IMR-90 (cell line): Measurements from ENCODE around the gene GRIK3. TPM values are rescaled to one million over a fixed set of nuclear protein-coding genes. Genes with fewer than 3 reads are reported as not detected.

ENCODE experiments used
- ATAC-seq: fragments of 200-7000 bp; cut with Tn5 transposase; 2 replicates; pipeline ENCODE4 v1.9.1; 2020; ENCODE audit warnings: low read depth, mild to moderate bottlenecking, moderate library complexity
- BruUV-seq: library from RNA; stranded (reverse); fragments of 400-500 nt; replicated peaks from 2 replicates; lab custom pipeline; 2021; lab: Mats Ljungman, UMichigan
- CTCF ChIA-PET: fragments of 300-600 bp; formaldehyde crosslinking; extraction: SDS; loops from one replicate; lab custom pipeline; 2021; ENCODE audit warnings: antibody characterized with exemption; lab: Yijun Ruan, JAX
- POLR2A ChIA-PET: fragments of 300-600 bp; sonication (Branson Sonifier 250); formaldehyde crosslinking; loops from one replicate; lab custom pipeline; 2022; ENCODE audit warnings: antibody characterized with exemption; ENCODE audit not compliant: unreplicated experiment; lab: Charles Lee
- DNase-seq: peaks from one replicate; pipeline ENCODE4 v3.0.0; 2013
- H2AFZ ChIP-seq: replicated peaks from 2 replicates; pipeline ENCODE3; 2013; ENCODE audit warnings: low read length, mild to moderate bottlenecking; ENCODE audit not compliant: poor library complexity
- H2AK5ac ChIP-seq: 2 replicates; pipeline ENCODE4 v1.6.1; 2013; ENCODE audit warnings: low read depth, low read length, inconsistent platforms
- H2AK9ac ChIP-seq: replicated peaks from 2 replicates; pipeline ENCODE3; 2013; ENCODE audit warnings: mild to moderate bottlenecking, low read depth, low read length, moderate library complexity; ENCODE audit not compliant: poor library complexity
- H2BK120ac ChIP-seq: 2 replicates; pipeline ENCODE4 v1.6.1; 2013; ENCODE audit warnings: low read depth, low read length, inconsistent platforms
- H2BK15ac ChIP-seq: 3 replicates; pipeline ENCODE4 v1.6.1; 2013; ENCODE audit warnings: low read depth, low read length, inconsistent platforms
- H2BK20ac ChIP-seq: 2 replicates; pipeline ENCODE4 v1.6.1; 2013; ENCODE audit warnings: low read depth, mild to moderate bottlenecking, inconsistent platforms, low read length, moderate library complexity
- H2BK5ac ChIP-seq: 2 replicates; pipeline ENCODE4 v1.6.1; 2013; ENCODE audit warnings: mild to moderate bottlenecking, low read depth, low read length, inconsistent platforms; ENCODE audit not compliant: poor library complexity, severe bottlenecking
- H3K14ac ChIP-seq: replicated peaks from 2 replicates; pipeline ENCODE4 v1.6.1; 2013; ENCODE audit warnings: low read depth, low read length, inconsistent platforms
- H3K18ac ChIP-seq: 2 replicates; pipeline ENCODE4 v1.6.1; 2013; ENCODE audit warnings: low read depth, low read length, control low read depth
- H3K23ac ChIP-seq: 2 replicates; pipeline ENCODE4 v1.6.1; 2013; ENCODE audit warnings: low read depth, low read length, inconsistent platforms
- H3K27ac ChIP-seq: 2 replicates; pipeline ENCODE4 v1.5.1; 2013; ENCODE audit warnings: mild to moderate bottlenecking, control low read depth, low read length; ENCODE audit not compliant: insufficient read depth
- H3K27me3 ChIP-seq: 2 replicates; pipeline ENCODE4 v1.6.1; 2013; ENCODE audit warnings: low read length; ENCODE audit not compliant: control insufficient read depth, insufficient read depth
- H3K36me3 ChIP-seq: 2 replicates; pipeline ENCODE4 v1.6.1; 2013; ENCODE audit warnings: low read length, mixed read lengths; ENCODE audit not compliant: control insufficient read depth, insufficient read depth
- H3K4ac ChIP-seq: 2 replicates; pipeline ENCODE4 v1.6.1; 2013; ENCODE audit warnings: low read depth, low read length, inconsistent platforms
- H3K4me1 ChIP-seq: 2 replicates; pipeline ENCODE4 v1.6.1; 2013; ENCODE audit warnings: low read length, mixed read lengths; ENCODE audit not compliant: control insufficient read depth, insufficient read depth
- H3K4me2 ChIP-seq: 2 replicates; pipeline ENCODE4 v1.6.1; 2013; ENCODE audit warnings: low read depth, mild to moderate bottlenecking, control low read depth, low read length, moderate library complexity
- H3K4me3 ChIP-seq: 2 replicates; pipeline ENCODE4 v1.5.1; 2013; ENCODE audit warnings: low read depth, mild to moderate bottlenecking, control low read depth, low read length, moderate library complexity; ENCODE audit not compliant: insufficient read depth
- H3K56ac ChIP-seq: 2 replicates; pipeline ENCODE4 v1.6.1; 2013; ENCODE audit warnings: low read length, inconsistent platforms; ENCODE audit not compliant: insufficient read depth; ENCODE audit errors: extremely low read depth
- H3K79me1 ChIP-seq, 2 experiments: 2 replicates each; pipeline ENCODE4 v1.6.1; 2013; ENCODE audit warnings: low read length in 2 of 2, inconsistent platforms in 1 of 2, low read depth in 1 of 2
- H3K9ac ChIP-seq: 2 replicates; pipeline ENCODE4 v1.6.1; 2013; ENCODE audit warnings: low read depth, low read length, control low read depth
- H3K9me1 ChIP-seq: 2 replicates; pipeline ENCODE4 v1.6.1; 2013; ENCODE audit warnings: low read length, inconsistent platforms; ENCODE audit not compliant: insufficient read depth
- H3K9me3 ChIP-seq: 2 replicates; pipeline ENCODE4 v1.6.1; 2013; ENCODE audit warnings: low read length; ENCODE audit not compliant: control insufficient read depth, insufficient read depth
- H4K20me1 ChIP-seq: 2 replicates; pipeline ENCODE4 v1.6.1; 2013; ENCODE audit warnings: low read length, inconsistent platforms; ENCODE audit not compliant: insufficient read depth
- H4K5ac ChIP-seq: 2 replicates; pipeline ENCODE4 v1.6.1; 2013; ENCODE audit warnings: mild to moderate bottlenecking, low read depth, low read length, control low read depth
- H4K8ac ChIP-seq, 2 experiments: 2 replicates each; pipeline ENCODE4 v1.6.1; 2013; ENCODE audit warnings: low read depth in 2 of 2, low read length in 2 of 2, control low read depth in 1 of 2, inconsistent platforms in 1 of 2
- H4K91ac ChIP-seq: 2 replicates; pipeline ENCODE4 v1.6.1; 2013; ENCODE audit warnings: low read depth, low read length, inconsistent platforms; ENCODE audit not compliant: insufficient read depth
- BHLHE40 ChIP-seq: fragments of 150-350 bp; IDR thresholded peaks from 2 replicates; pipeline ENCODE4 v1.6.1; 2016; ENCODE audit warnings: mild to moderate bottlenecking, low read depth, low read length
- CEBPB ChIP-seq: IDR thresholded peaks from 2 replicates; pipeline ENCODE4 v1.6.1; 2012; ENCODE audit warnings: low read depth, low read length, improper control_type of control experiment
- CHD1 ChIP-seq: IDR thresholded peaks from 2 replicates; pipeline ENCODE4 v1.6.1; 2012; ENCODE audit warnings: low read depth, low read length, improper control_type of control experiment
- FOS ChIP-seq: fragments of 150-350 bp; IDR thresholded peaks from 2 replicates; pipeline ENCODE4 v1.6.1; 2016; ENCODE audit warnings: low read depth, low read length
- MAFK ChIP-seq: IDR thresholded peaks from 2 replicates; pipeline ENCODE4 v1.6.1; 2012; ENCODE audit warnings: low read depth, low read length, improper control_type of control experiment
- MAZ ChIP-seq: IDR thresholded peaks from 2 replicates; pipeline ENCODE4 v1.6.1; 2012; ENCODE audit warnings: low read depth, mild to moderate bottlenecking, low read length, improper control_type of control experiment, moderate library complexity, borderline replicate concordance
- MXI1 ChIP-seq: IDR thresholded peaks from 2 replicates; pipeline ENCODE4 v1.6.1; 2012; ENCODE audit warnings: low read depth, mild to moderate bottlenecking, low read length, moderate library complexity, borderline replicate concordance
- NFE2L2 ChIP-seq: fragments of 150-350 bp; IDR thresholded peaks from 2 replicates; pipeline ENCODE4 v1.6.1; 2016; ENCODE audit warnings: low read depth, mild to moderate bottlenecking, low read length
- POLR2A ChIP-seq: IDR thresholded peaks from 2 replicates; pipeline ENCODE4 v1.6.1; 2012; ENCODE audit warnings: mild to moderate bottlenecking, low read depth, low read length
- RAD21 ChIP-seq: IDR thresholded peaks from 2 replicates; pipeline ENCODE4 v1.6.1; 2012; ENCODE audit warnings: low read length, improper control_type of control experiment
- RCOR1 ChIP-seq: IDR thresholded peaks from 2 replicates; pipeline ENCODE4 v1.6.1; 2012; ENCODE audit warnings: mild to moderate bottlenecking, low read length, improper control_type of control experiment; ENCODE audit not compliant: insufficient replicate concordance
- RFX5 ChIP-seq: IDR thresholded peaks from 2 replicates; pipeline ENCODE4 v1.8.0; 2012; ENCODE audit warnings: low read depth, mild to moderate bottlenecking, low read length, moderate library complexity
- SMC3 ChIP-seq: fragments of 150-350 bp; IDR thresholded peaks from 2 replicates; pipeline ENCODE4 v1.6.1; 2016; ENCODE audit warnings: low read depth, mild to moderate bottlenecking, antibody characterized with exemption, low read length, moderate library complexity
- WGBS, 2 experiments: methylation state at CpG; one replicate each; pipeline versions ENCODE4 v1.1.5 to v1.1.7; 2013; ENCODE audit warnings: missing lambda C conversion rate in 2 of 2; ENCODE audit not compliant: insufficient read length in 1 of 2; ENCODE audit errors: extremely low coverage in 2 of 2; 5-methylcytosine and 5-hydroxymethylcytosine counted together
- dilution Hi-C: fragments of 300-500 bp; cut with HindIII; formaldehyde crosslinking; loops from one replicate; pipeline ENCODE4 v1.14.3; 2018; ENCODE audit warnings: low sequenced_read_pairs; ENCODE audit not compliant: unreplicated experiment
- in situ Hi-C: fragments of 300-500 bp; cut with MboI; formaldehyde crosslinking; loops from 3 replicates; pipeline ENCODE4 v1.14.3; 2019; ENCODE audit warnings: low sequenced_read_pairs, inconsistent platforms, mixed read lengths
- intact Hi-C: fragments of 100-400 bp; cut with micrococcal nuclease; formaldehyde crosslinking; loops from 2 replicates; pipeline ENCODE4 v1.10.0; 2022
- polyA plus RNA-seq, 3 experiments: library from polyadenylated mRNA; depleted of rRNA; stranded (reverse); fragments of >200 nt; gene quantifications; 2 replicates each; pipeline ENCODE4 v1.2.3, GENCODE V29; 2012; ENCODE audit warnings: low replicate concordance in 1 of 3
- total RNA-seq: library from RNA; depleted of rRNA; stranded (reverse); fragments of >200 nt; gene quantifications from 2 replicates; pipeline ENCODE4 v1.2.3, GENCODE V29; 2012
- TF ChIP-seq, protein P1 (sequence below): conservative IDR thresholded peaks from 2 replicates; pipeline ENCODE4 v1.5.1; 2012; ENCODE audit warnings: mild to moderate bottlenecking, low read depth, low read length, improper control_type of control experiment
- TF ChIP-seq, protein P2 (sequence below): fragments of 150-350 bp; IDR thresholded peaks from 2 replicates; pipeline ENCODE4 v1.6.1; 2016; ENCODE audit warnings: low read depth, mild to moderate bottlenecking, low read length, moderate library complexity, borderline replicate concordance
- TF ChIP-seq, protein P3 (sequence below): fragments of 150-350 bp; IDR thresholded peaks from 2 replicates; pipeline ENCODE4 v1.6.1; 2017; ENCODE audit warnings: mild to moderate bottlenecking, antibody characterized with exemption, low read length, low read depth

Gene GRIK3
- total and polyA plus RNA-seq, 2 of the 4 experiments (the other 2 are of a cell fraction): not detected

DNA sequence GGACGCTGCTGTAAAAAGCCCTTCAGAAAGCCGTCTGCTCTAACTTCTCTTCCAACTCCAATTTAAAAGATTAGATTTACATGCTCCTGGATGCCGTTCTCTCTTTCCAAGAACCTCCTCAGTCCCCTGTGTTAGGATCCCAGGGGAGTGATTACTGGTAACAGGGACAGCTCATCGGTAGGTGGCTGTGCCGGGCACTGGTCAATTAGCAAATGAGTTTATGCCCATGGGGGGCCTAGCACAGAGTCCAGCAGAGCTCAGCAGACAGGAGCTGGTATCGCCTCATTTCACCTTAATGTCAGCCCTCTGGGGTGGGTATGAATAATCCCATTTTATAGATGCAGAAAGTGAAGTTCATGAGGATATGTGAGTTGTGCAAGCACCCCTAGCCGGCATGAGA lies 191.9 kb downstream of the GRIK3 start:
- no peak overlapping the region for H3K4me2 ChIP-seq
- H2BK15ac ChIP-seq: no peak overlapping the region
- no peaks in the 10 kb centered on the region for H3K4me1 ChIP-seq
- H4K20me1 ChIP-seq: no peaks in the 10 kb centered on the region
- no peak overlapping the region for H2AFZ ChIP-seq
- no peaks in the 10 kb centered on the region for H3K9me3 ChIP-seq
- H3K23ac ChIP-seq: no peak overlapping the region
- ATAC-seq: no peak
- no peaks in the 10 kb centered on the region for H3K36me3 ChIP-seq
- dilution Hi-C loops: no loop called here
- no peak overlapping the region for H2AK5ac ChIP-seq
- intact Hi-C loops: no loop called here
- no peak overlapping the region for H3K27ac ChIP-seq
- no peak overlapping the region for H2BK120ac ChIP-seq
- no peak overlapping the region for H4K5ac ChIP-seq
- H2BK20ac ChIP-seq: no peak overlapping the region
- POLR2A ChIA-PET: no interaction called here
- H3K18ac ChIP-seq: no peak overlapping the region
- no peak overlapping the region for H3K14ac ChIP-seq
- H3K27me3 ChIP-seq: no peaks in the 10 kb centered on the region
- BruUV-seq: no TSS peak
- H3K56ac ChIP-seq: no peak overlapping the region
- H4K91ac ChIP-seq: no peak overlapping the region
- H3K4me3 ChIP-seq: no peak overlapping the region
- no peak overlapping the region for H2AK9ac ChIP-seq
- H4K8ac ChIP-seq: no peak overlapping the region
- whole genome bisulfite sequencing, 2 experiments: no CpG with 5 or more reads among the region's 7 CpGs
- H3K4ac ChIP-seq: no peak overlapping the region
- DNase-seq: no peak
- in situ Hi-C loops: no loop called here
- no peak overlapping the region for H2BK5ac ChIP-seq
- CTCF ChIA-PET: interaction anchor here (0.6 kb wide), 1 partner anchor 112 kb away, joined by 3 read pairs; no protein-coding TSS in a partner anchor
- no peaks in the 10 kb centered on the region for H3K79me1 ChIP-seq
- H3K9me1 ChIP-seq: no peaks in the 10 kb centered on the region
- H3K9ac ChIP-seq: no peak overlapping the region
- TF ChIP-seq CEBPB (no peak), POLR2A (no peak), NFE2L2 (no peak), BHLHE40 (no peak), MAFK (no peak), FOS (no peak), MXI1 (no peak), MAZ (no peak), RCOR1 (no peak), CHD1 (no peak), SMC3 (no peak), RFX5 (no peak), RAD21 (no peak)
- TF ChIP-seq, protein P1, sequence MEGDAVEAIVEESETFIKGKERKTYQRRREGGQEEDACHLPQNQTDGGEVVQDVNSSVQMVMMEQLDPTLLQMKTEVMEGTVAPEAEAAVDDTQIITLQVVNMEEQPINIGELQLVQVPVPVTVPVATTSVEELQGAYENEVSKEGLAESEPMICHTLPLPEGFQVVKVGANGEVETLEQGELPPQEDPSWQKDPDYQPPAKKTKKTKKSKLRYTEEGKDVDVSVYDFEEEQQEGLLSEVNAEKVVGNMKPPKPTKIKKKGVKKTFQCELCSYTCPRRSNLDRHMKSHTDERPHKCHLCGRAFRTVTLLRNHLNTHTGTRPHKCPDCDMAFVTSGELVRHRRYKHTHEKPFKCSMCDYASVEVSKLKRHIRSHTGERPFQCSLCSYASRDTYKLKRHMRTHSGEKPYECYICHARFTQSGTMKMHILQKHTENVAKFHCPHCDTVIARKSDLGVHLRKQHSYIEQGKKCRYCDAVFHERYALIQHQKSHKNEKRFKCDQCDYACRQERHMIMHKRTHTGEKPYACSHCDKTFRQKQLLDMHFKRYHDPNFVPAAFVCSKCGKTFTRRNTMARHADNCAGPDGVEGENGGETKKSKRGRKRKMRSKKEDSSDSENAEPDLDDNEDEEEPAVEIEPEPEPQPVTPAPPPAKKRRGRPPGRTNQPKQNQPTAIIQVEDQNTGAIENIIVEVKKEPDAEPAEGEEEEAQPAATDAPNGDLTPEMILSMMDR: no peak
- TF ChIP-seq, protein P2, sequence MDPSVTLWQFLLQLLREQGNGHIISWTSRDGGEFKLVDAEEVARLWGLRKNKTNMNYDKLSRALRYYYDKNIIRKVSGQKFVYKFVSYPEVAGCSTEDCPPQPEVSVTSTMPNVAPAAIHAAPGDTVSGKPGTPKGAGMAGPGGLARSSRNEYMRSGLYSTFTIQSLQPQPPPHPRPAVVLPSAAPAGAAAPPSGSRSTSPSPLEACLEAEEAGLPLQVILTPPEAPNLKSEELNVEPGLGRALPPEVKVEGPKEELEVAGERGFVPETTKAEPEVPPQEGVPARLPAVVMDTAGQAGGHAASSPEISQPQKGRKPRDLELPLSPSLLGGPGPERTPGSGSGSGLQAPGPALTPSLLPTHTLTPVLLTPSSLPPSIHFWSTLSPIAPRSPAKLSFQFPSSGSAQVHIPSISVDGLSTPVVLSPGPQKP: no peak
- TF ChIP-seq, protein P3, sequence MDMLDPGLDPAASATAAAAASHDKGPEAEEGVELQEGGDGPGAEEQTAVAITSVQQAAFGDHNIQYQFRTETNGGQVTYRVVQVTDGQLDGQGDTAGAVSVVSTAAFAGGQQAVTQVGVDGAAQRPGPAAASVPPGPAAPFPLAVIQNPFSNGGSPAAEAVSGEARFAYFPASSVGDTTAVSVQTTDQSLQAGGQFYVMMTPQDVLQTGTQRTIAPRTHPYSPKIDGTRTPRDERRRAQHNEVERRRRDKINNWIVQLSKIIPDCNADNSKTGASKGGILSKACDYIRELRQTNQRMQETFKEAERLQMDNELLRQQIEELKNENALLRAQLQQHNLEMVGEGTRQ: no peak
